GM23248 (cell line): ENCODE data around the gene LRCH4. TPM values are rescaled to one million over a fixed set of nuclear protein-coding genes. Genes with fewer than 3 reads are reported as not detected.
A peak's percentile ranks its signal among the peaks of the same experiment; 100 is the strongest.

ENCODE experiments used
- DNase-seq: peaks from one replicate; pipeline ENCODE4 v3.0.0-alpha.2; 2015
- H2AFZ ChIP-seq: fragments of 200-600 bp; sonication (generic); 2 replicates; pipeline ENCODE4 v1.6.1; 2016; ENCODE audit warnings: antibody characterized with exemption
- H3F3A ChIP-seq: fragments of 200-600 bp; sonication (generic); 2 replicates; pipeline ENCODE4 v1.6.1; 2016; ENCODE audit warnings: mild to moderate bottlenecking, antibody characterized with exemption, mixed run types; ENCODE audit not compliant: insufficient read depth
- H3K27ac ChIP-seq: fragments of 200-600 bp; sonication (generic); 2 replicates; pipeline ENCODE4 v1.5.1; 2016; ENCODE audit warnings: mild to moderate bottlenecking
- H3K27me3 ChIP-seq: fragments of 200-600 bp; sonication (generic); replicated peaks from 2 replicates; pipeline ENCODE4 v1.6.1; 2016; ENCODE audit warnings: mild to moderate bottlenecking; ENCODE audit not compliant: insufficient read depth
- H3K36me3 ChIP-seq: fragments of 200-600 bp; sonication (generic); 2 replicates; pipeline ENCODE4 v1.6.1; 2016; ENCODE audit warnings: low read depth, mild to moderate bottlenecking
- H3K4me1 ChIP-seq: fragments of 200-600 bp; sonication (generic); 2 replicates; pipeline ENCODE4 v1.6.1; 2016; ENCODE audit warnings: mild to moderate bottlenecking; ENCODE audit not compliant: insufficient read depth
- H3K4me2 ChIP-seq: fragments of 200-600 bp; sonication (generic); one replicate; pipeline ENCODE4 v1.6.1; 2016; ENCODE audit warnings: mild to moderate bottlenecking; ENCODE audit not compliant: unreplicated experiment
- H3K4me3 ChIP-seq: fragments of 200-600 bp; sonication (generic); 2 replicates; pipeline ENCODE4 v1.5.1; 2016; ENCODE audit warnings: mild to moderate bottlenecking
- H3K79me2 ChIP-seq: fragments of 200-600 bp; sonication (generic); 2 replicates; pipeline ENCODE4 v1.6.1; 2016; ENCODE audit warnings: mild to moderate bottlenecking; ENCODE audit not compliant: insufficient read depth
- H3K9ac ChIP-seq: fragments of 200-600 bp; sonication (generic); 2 replicates; pipeline ENCODE4 v1.6.1; 2016; ENCODE audit warnings: mild to moderate bottlenecking
- H3K9me2 ChIP-seq: fragments of 200-600 bp; sonication (generic); 2 replicates; pipeline ENCODE4 v1.6.1; 2016; ENCODE audit warnings: mixed run types, mild to moderate bottlenecking, moderate library complexity; ENCODE audit not compliant: insufficient read depth
- H3K9me3 ChIP-seq: fragments of 200-600 bp; sonication (generic); one replicate; pipeline ENCODE4 v1.6.1; 2017; ENCODE audit warnings: low read depth
- H4K20me1 ChIP-seq: fragments of 200-600 bp; sonication (generic); 2 replicates; pipeline ENCODE4 v1.6.0; 2016; ENCODE audit not compliant: insufficient read depth
- EZH2 ChIP-seq: fragments of 200-600 bp; sonication (generic); IDR thresholded peaks from 2 replicates; pipeline ENCODE4 v1.6.1; 2018; ENCODE audit warnings: antibody characterized with exemption, mild to moderate bottlenecking; ENCODE audit not compliant: insufficient read depth, poor library complexity, severe bottlenecking
- EZH2phosphoT487 ChIP-seq: fragments of 200-600 bp; sonication (generic); IDR thresholded peaks from 2 replicates; pipeline ENCODE4 v1.6.1; 2018; ENCODE audit warnings: antibody characterized with exemption, moderate library complexity, mild to moderate bottlenecking, low read depth; ENCODE audit not compliant: insufficient read depth
- WGBS, 2 experiments: methylation state at CpG; one replicate each; pipeline ENCODE4 v1.1.6; 2015 to 2017; ENCODE audit warnings: low lambda C conversion rate in 2 of 2, low coverage in 1 of 2; ENCODE audit errors: missing lambda C conversion rate in 2 of 2; 5-methylcytosine and 5-hydroxymethylcytosine counted together
- in situ Hi-C: fragments of 300-500 bp; cut with MboI; formaldehyde crosslinking; loops from 2 replicates; pipeline ENCODE4 v1.15.0; 2020
- polyA plus RNA-seq: library from polyadenylated mRNA; unstranded; fragments of >200 nt; fragmentation: Nextera tagmentation; extraction: Ambion mirVana; gene quantifications from 2 replicates; pipeline ENCODE4 v1.2.1, GENCODE V29; 2016
- total RNA-seq: library from RNA; depleted of rRNA; stranded (reverse); fragments of >200 nt; shearing (Covaris generic); gene quantifications from 2 replicates; pipeline ENCODE4 v1.2.3, GENCODE V29; 2014

LRCH4 gene
- total and polyA plus RNA-seq, 2 experiments from 2014 or later: 12.9 to 13.6 TPM

DNA sequence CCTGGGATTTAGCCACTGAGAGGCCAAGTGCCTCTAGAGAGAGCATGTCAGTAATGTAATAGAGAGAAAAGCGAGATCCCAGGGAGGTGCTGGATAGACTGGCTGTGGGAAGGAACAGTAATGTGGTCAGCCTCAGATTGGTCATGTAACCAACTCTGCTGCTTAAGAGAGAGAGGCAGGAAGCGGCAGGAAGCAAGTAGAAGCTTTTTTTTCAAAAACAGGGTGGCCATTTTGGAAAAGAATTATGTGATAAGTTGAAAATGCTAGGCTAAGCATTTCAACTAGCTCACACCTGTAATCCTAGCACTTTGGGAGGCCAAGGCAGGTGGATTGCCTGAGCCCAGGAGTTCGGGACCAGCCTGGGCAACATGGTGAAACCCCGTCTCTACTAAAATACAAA is 12.5 kb upstream of the LRCH4 start:
- Histone ChIP-seq H3K9ac (no peak overlapping the region), H3K27ac (no peak overlapping the region), H3K79me2 (0 out of 2 replicates have a peak, but pooled peaks cover 6% of the 10 kb centered on the region), H3F3A (no peaks in the 10 kb centered on the region), H3K36me3 (no peaks in the 10 kb centered on the region), H2AFZ (no peak overlapping the region), H3K4me3 (no peak overlapping the region), H3K4me2 (no peak overlapping the region), H4K20me1 (no peaks in the 10 kb centered on the region), H3K4me1 (no peaks in the 10 kb centered on the region), H3K9me3 (no peaks in the 10 kb centered on the region), H3K9me2 (no peaks in the 10 kb centered on the region), H3K27me3 (no peaks in the 10 kb centered on the region)
- WGBS, 2 experiments: 79 to 84% methylated on average over 4 of the region's 4 CpGs
- in situ Hi-C loops: no loop called here
- TF ChIP-seq EZH2phosphoT487 (no peak), EZH2 (no peak)
- peak; percentile 28 for DNase-seq

DNA sequence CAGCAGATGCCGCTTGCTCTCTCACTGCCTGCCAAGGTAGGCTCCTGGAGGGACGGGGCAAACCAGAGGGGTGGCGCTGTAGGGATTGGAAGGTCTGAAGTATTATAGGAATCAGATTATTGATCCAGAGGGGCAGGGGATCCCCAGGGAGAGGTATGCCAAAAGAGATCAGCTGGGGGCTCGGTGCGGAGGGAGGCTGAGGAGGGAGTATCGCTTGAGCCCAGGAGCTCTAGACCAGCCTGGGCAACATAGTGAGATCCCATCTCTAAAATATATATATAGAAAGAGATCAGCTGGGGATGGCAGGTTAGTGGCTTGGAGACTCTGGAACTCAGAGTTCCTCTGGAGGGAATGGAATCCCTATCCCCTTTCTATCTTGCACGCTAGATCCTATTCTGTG is 9.3 kb upstream of the LRCH4 start:
- Histone ChIP-seq H3K27me3 (no peaks in the 10 kb centered on the region), H3K4me3 (no peak overlapping the region), H3K4me1 (no peaks in the 10 kb centered on the region), H4K20me1 (no peaks in the 10 kb centered on the region), H3K9ac (no peak overlapping the region), H3K27ac (no peak overlapping the region), H3K4me2 (no peak overlapping the region), H3K9me3 (no peaks in the 10 kb centered on the region), H3K9me2 (no peaks in the 10 kb centered on the region), H3K79me2 (no peaks in the 10 kb centered on the region), H3F3A (no peaks in the 10 kb centered on the region), H3K36me3 (no peaks in the 10 kb centered on the region), H2AFZ (no peak overlapping the region)
- DNase-seq: no peak
- TF ChIP-seq EZH2 (no peak), EZH2phosphoT487 (no peak)
- 94 to 95% methylated on average over 7 of the region's 7 CpGs for WGBS, 2 experiments
- in situ Hi-C loops: no loop called here

GRCh38 chr7:100591596-100591995 is 5.7 kb upstream of the LRCH4 start:
- Histone ChIP-seq H3K4me2 (no peak overlapping the region), H3K4me1 (no peaks in the 10 kb centered on the region), H3K9me3 (no peaks in the 10 kb centered on the region), H3K27me3 (no peaks in the 10 kb centered on the region), H3K79me2 (no peaks in the 10 kb centered on the region), H3K9ac (no peak overlapping the region), H3K9me2 (no peaks in the 10 kb centered on the region), H3K4me3 (no peak overlapping the region), H3F3A (no peaks in the 10 kb centered on the region), H2AFZ (no peak overlapping the region), H4K20me1 (no peaks in the 10 kb centered on the region), H3K27ac (no peak overlapping the region), H3K36me3 (no peaks in the 10 kb centered on the region)
- in situ Hi-C loops: no loop called here
- TF ChIP-seq EZH2phosphoT487: no peak
- no peak for TF ChIP-seq EZH2
- no peak for DNase-seq
- WGBS, 2 experiments: 89 to 90% methylated on average over 17 of the region's 17 CpGs

GRCh38 chr7:100590077-100590737 is 4.3 kb upstream of the LRCH4 start:
- Histone ChIP-seq H2AFZ (no peak overlapping the region), H3F3A (no peaks in the 10 kb centered on the region), H3K9me3 (no peaks in the 10 kb centered on the region), H3K4me1 (no peaks in the 10 kb centered on the region), H4K20me1 (no peaks in the 10 kb centered on the region), H3K9me2 (no peaks in the 10 kb centered on the region), H3K9ac (no peak overlapping the region), H3K27me3 (no peaks in the 10 kb centered on the region), H3K4me2 (no peak overlapping the region), H3K79me2 (peaks cover 7% of the 10 kb centered on the region), H3K27ac (no peak overlapping the region), H3K4me3 (no peak overlapping the region), H3K36me3 (no peaks in the 10 kb centered on the region)
- 48 to 53% methylated on average over 20 of the region's 20 CpGs for WGBS, 2 experiments
- in situ Hi-C loops: no loop called here
- TF ChIP-seq EZH2phosphoT487 (no peak), EZH2 (no peak)
- DNase-seq: no peak
